ENCODE data around the gene WNT7A. TPM values are rescaled to one million over a fixed set of nuclear protein-coding genes. Genes with fewer than 3 reads are reported as not detected.

Gene WNT7A
- total RNA-seq, 2 donors from 2014 or later = 0.13 TPM; not detected in 1

DNA sequence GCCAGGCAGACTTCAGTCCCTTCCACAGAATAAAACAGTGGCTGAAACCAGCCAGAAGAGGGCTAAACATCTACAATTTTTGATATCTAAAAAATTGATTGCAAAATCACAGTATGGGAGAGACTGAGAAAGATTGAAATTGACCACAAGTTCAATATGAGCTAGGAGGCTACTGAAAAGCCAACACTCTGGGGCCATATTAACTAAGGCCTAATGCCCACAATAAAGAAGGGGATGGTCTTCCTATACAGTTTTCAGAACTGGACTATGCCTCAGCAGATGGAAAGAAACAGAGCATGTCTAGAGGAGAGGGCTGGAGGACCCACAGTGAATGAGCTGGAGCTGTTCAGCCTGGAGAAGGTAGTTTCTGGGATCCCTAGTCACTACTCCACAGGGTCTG lies 53.2 kb downstream of the WNT7A start:
- H3K27ac ChIP-seq (ENCODE audit: low read depth, low read length) = no peak overlapping the region
- H3K4me3 ChIP-seq (ENCODE audit: low read length) = no peak overlapping the region
- no peaks in the 10 kb centered on the region for H3K4me1 ChIP-seq (ENCODE audit: control insufficient read depth, insufficient read depth, low read length)
- H3K9ac ChIP-seq (ENCODE audit: extremely low read depth, low read length, poor library complexity, severe bottlenecking) = no peak overlapping the region
- no peaks in the 10 kb centered on the region for H3K36me3 ChIP-seq (ENCODE audit: control insufficient read depth, insufficient read depth, low read length)
- Mint-ChIP-seq H3K9me3 (no peaks in the 10 kb centered on the region), H3K27me3 (ENCODE audit: insufficient read depth) (peaks cover 14% of the 10 kb centered on the region), H3K4me3 (no peak overlapping the region), H3K36me3 (ENCODE audit: low read depth) (no peaks in the 10 kb centered on the region), H3K27ac (no peak overlapping the region), H3K4me1 (no peaks in the 10 kb centered on the region)
- no peaks in the 10 kb centered on the region for H3K27me3 ChIP-seq (ENCODE audit: control insufficient read depth, insufficient read depth, low read length, poor library complexity, severe bottlenecking)
- DNase-seq = no peak
- TF ChIP-seq, protein P1, sequence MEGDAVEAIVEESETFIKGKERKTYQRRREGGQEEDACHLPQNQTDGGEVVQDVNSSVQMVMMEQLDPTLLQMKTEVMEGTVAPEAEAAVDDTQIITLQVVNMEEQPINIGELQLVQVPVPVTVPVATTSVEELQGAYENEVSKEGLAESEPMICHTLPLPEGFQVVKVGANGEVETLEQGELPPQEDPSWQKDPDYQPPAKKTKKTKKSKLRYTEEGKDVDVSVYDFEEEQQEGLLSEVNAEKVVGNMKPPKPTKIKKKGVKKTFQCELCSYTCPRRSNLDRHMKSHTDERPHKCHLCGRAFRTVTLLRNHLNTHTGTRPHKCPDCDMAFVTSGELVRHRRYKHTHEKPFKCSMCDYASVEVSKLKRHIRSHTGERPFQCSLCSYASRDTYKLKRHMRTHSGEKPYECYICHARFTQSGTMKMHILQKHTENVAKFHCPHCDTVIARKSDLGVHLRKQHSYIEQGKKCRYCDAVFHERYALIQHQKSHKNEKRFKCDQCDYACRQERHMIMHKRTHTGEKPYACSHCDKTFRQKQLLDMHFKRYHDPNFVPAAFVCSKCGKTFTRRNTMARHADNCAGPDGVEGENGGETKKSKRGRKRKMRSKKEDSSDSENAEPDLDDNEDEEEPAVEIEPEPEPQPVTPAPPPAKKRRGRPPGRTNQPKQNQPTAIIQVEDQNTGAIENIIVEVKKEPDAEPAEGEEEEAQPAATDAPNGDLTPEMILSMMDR (conservative IDR thresholded peaks at IDR 0.05) = peak; percentile 24
- no peaks in the 10 kb centered on the region for H3K9me3 ChIP-seq (ENCODE audit: control insufficient read depth, low read length)

DNA sequence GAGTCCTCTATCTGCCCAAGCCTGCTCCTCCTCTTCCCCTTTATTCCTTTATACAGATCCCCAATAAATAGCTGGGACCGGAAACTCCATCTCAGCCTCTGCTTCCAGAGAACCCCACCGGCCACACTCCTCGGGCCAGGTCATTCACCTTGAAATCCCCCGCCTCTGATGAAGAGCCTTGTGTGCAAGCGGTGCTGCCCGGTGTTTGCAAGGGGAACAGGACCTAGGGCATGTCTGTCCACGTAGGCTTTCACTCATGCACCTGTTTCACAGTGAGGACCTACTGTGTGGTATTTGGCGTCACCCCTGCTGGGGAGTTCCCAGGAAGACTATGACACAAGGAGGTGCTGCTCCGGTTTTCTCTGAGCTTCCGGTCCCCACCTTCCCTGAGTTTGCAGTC lies 54.0 kb downstream of the WNT7A start:
- H3K4me3 ChIP-seq (ENCODE audit: low read length) = no peak overlapping the region
- TF ChIP-seq, protein P1 (conservative IDR thresholded peaks at IDR 0.05) = no peak
- Mint-ChIP-seq H3K4me1 (no peaks in the 10 kb centered on the region), H3K9me3 (no peaks in the 10 kb centered on the region), H3K27ac (no peak overlapping the region), H3K36me3 (ENCODE audit: low read depth) (no peaks in the 10 kb centered on the region), H3K4me3 (no peak overlapping the region), H3K27me3 (ENCODE audit: insufficient read depth) (peaks cover 14% of the 10 kb centered on the region)
- H3K27me3 ChIP-seq (ENCODE audit: control insufficient read depth, insufficient read depth, low read length, poor library complexity, severe bottlenecking) = no peaks in the 10 kb centered on the region
- no peak overlapping the region for H3K9ac ChIP-seq (ENCODE audit: extremely low read depth, low read length, poor library complexity, severe bottlenecking)
- H3K4me1 ChIP-seq (ENCODE audit: control insufficient read depth, insufficient read depth, low read length) = no peaks in the 10 kb centered on the region
- no peaks in the 10 kb centered on the region for H3K9me3 ChIP-seq (ENCODE audit: control insufficient read depth, low read length)
- H3K27ac ChIP-seq (ENCODE audit: low read depth, low read length) = no peak overlapping the region
- WGBS, 2 experiments (ENCODE audit: insufficient coverage in 1 of 2, insufficient read length in 1 of 2) = 91 to 94% methylated on average over 9 to 10 of the region's 10 CpGs
- no peak for DNase-seq
- H3K36me3 ChIP-seq (ENCODE audit: control insufficient read depth, insufficient read depth, low read length) = no peaks in the 10 kb centered on the region

DNA sequence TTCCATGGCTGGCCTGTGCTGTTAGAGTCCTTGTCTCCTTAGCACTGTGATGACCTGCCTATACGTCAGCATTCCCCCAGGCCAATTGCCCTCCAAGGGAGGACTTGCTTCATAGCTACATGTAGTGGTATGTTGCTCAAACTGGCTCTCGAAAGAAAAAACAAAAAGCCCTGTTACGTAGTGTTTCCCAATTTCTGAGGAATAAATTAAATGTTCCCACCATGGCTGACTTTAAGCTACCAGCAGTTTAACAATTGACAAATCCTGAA lies 54.6 kb downstream of the WNT7A start:
- peak overlapping the region; percentile 70 for H3K27ac ChIP-seq (ENCODE audit: low read depth, low read length)
- H3K4me1 Mint-ChIP-seq = no peaks in the 10 kb centered on the region
- DNase-seq = no peak
- 88 to 93% methylated on average over 3 of the region's 3 CpGs for WGBS, 2 experiments (ENCODE audit: insufficient coverage in 1 of 2, insufficient read length in 1 of 2)
- H3K9ac ChIP-seq (ENCODE audit: extremely low read depth, low read length, poor library complexity, severe bottlenecking) = no peak overlapping the region
- no peaks in the 10 kb centered on the region for H3K9me3 ChIP-seq (ENCODE audit: control insufficient read depth, low read length)
- no peaks in the 10 kb centered on the region for H3K36me3 Mint-ChIP-seq (ENCODE audit: low read depth)
- no peaks in the 10 kb centered on the region for H3K4me1 ChIP-seq (ENCODE audit: control insufficient read depth, insufficient read depth, low read length)
- no peaks in the 10 kb centered on the region for H3K36me3 ChIP-seq (ENCODE audit: control insufficient read depth, insufficient read depth, low read length)
- TF ChIP-seq, protein P1 (conservative IDR thresholded peaks at IDR 0.05) = no peak
- no peak overlapping the region for H3K27ac Mint-ChIP-seq
- no peaks in the 10 kb centered on the region for H3K9me3 Mint-ChIP-seq
- no peak overlapping the region for H3K4me3 ChIP-seq (ENCODE audit: low read length)
- no peaks in the 10 kb centered on the region for H3K27me3 ChIP-seq (ENCODE audit: control insufficient read depth, insufficient read depth, low read length, poor library complexity, severe bottlenecking)
- peaks cover 11% of the 10 kb centered on the region for H3K27me3 Mint-ChIP-seq (ENCODE audit: insufficient read depth)
- H3K4me3 Mint-ChIP-seq = no peak overlapping the region
